ENCODE measurements around the gene TBC1D22A.
"Not testable (repeated sequence)": the region's sequence is repeated elsewhere in the genome, so short reads cannot be mapped to it uniquely, and the experiment has no call there.

Gene TBC1D22A

DNA sequence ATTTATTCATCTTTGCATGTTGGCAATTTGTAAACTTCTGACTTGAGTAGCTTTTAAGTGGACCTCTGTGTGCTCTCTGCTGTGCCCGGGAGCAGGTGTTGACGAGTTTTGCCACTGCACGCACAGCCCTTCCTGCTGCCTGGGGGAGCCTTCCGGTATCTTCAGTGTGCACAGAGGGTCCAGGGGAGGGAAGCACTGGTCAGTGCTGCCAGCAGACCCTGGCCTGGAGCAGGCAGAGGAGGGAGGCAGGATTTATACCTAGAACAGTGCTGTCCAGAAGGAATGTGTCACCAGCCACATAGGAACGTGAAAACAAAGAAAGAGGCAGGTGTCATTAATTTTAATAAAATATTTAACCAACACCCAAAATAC lies 403.6 kb downstream of the TBC1D22A start:
- no peak overlapping the region for H2AFZ ChIP-seq (ENCODE audit: low read depth)
- no peak overlapping the region for H3K4me2 ChIP-seq
- no peaks in the 10 kb centered on the region for H3K4me1 ChIP-seq (ENCODE audit: low read depth, poor library complexity, severe bottlenecking)
- no peaks in the 10 kb centered on the region for H3K27me3 ChIP-seq (ENCODE audit: insufficient read depth, low read depth)
- TF ChIP-seq, protein P1, sequence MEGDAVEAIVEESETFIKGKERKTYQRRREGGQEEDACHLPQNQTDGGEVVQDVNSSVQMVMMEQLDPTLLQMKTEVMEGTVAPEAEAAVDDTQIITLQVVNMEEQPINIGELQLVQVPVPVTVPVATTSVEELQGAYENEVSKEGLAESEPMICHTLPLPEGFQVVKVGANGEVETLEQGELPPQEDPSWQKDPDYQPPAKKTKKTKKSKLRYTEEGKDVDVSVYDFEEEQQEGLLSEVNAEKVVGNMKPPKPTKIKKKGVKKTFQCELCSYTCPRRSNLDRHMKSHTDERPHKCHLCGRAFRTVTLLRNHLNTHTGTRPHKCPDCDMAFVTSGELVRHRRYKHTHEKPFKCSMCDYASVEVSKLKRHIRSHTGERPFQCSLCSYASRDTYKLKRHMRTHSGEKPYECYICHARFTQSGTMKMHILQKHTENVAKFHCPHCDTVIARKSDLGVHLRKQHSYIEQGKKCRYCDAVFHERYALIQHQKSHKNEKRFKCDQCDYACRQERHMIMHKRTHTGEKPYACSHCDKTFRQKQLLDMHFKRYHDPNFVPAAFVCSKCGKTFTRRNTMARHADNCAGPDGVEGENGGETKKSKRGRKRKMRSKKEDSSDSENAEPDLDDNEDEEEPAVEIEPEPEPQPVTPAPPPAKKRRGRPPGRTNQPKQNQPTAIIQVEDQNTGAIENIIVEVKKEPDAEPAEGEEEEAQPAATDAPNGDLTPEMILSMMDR (conservative IDR thresholded peaks at IDR 0.05; ENCODE audit: low read depth, low read length): no peak
- no peaks in the 10 kb centered on the region for H3K36me3 ChIP-seq (ENCODE audit: insufficient read depth)
- no peak overlapping the region for H3K9ac ChIP-seq
- H4K20me1 ChIP-seq (ENCODE audit: insufficient read depth): no peaks in the 10 kb centered on the region
- no peak overlapping the region for H3K27ac ChIP-seq
- H3K79me2 ChIP-seq (ENCODE audit: insufficient read depth, low read depth): no peaks in the 10 kb centered on the region
- H3K4me3 ChIP-seq (IDR thresholded peaks at IDR 0.05; ENCODE audit: insufficient read depth, low read depth, low read length): no peak overlapping the region

DNA sequence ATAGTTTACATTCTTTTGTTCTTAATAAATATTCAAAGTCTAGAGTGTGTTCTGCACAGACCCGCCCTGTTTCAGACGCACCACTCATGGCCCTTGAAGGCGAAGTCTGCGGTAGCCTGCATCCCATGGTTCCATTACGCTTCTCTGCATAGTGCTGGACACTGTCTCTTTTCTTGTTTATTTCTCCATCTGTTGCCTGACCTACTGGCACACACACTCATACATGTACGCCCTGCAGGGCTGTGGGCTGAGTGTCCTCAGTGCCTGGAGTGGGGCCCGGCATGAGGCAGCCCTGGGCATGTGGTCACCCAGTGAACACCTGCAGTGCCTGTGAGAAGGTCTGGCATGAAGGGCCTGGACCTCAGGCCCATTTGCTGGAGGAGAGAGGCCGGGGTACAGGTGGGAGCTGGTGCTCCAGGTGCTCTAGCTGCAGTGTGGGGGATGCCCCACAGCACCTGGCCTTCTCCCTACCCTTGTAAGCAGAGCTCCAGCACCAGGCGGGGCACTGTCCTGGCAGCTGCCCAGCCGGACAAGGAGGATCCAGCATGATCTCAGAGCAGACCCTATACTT lies 404.1 kb downstream of the TBC1D22A start:
- no peaks in the 10 kb centered on the region for H3K27me3 ChIP-seq (ENCODE audit: insufficient read depth, low read depth)
- no peak overlapping the region for H2AFZ ChIP-seq (ENCODE audit: low read depth)
- H3K4me2 ChIP-seq: no peak overlapping the region
- H4K20me1 ChIP-seq (ENCODE audit: insufficient read depth): no peaks in the 10 kb centered on the region
- TF ChIP-seq, protein P1 (conservative IDR thresholded peaks at IDR 0.05; ENCODE audit: low read depth, low read length): no peak
- H3K79me2 ChIP-seq (ENCODE audit: insufficient read depth, low read depth): no peaks in the 10 kb centered on the region
- H3K4me1 ChIP-seq (ENCODE audit: low read depth, poor library complexity, severe bottlenecking): no peaks in the 10 kb centered on the region
- H3K9ac ChIP-seq: no peak overlapping the region
- H3K36me3 ChIP-seq (ENCODE audit: insufficient read depth): no peaks in the 10 kb centered on the region
- no peak overlapping the region for H3K4me3 ChIP-seq (IDR thresholded peaks at IDR 0.05; ENCODE audit: insufficient read depth, low read depth, low read length)
- H3K27ac ChIP-seq: no peak overlapping the region

DNA sequence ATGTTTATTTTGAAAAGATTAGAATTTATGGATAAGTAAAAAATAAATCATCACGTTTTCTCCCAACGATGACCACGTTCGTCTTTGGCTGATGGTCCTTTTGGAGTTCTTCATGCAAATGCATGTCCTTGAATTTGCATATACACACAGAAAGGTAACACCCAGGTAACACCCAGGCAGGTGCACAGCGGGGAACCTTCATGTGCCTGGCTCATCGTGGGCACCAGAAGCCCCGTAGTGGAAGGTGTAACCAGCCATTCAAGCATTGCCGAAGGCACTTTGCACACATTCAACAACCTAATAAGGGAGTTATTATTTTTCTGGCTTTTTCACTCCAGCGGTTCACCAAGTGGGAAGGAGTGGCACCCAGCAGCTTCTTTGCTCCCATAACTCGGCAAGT lies 404.6 kb downstream of the TBC1D22A start:
- TF ChIP-seq, protein P1 (conservative IDR thresholded peaks at IDR 0.05; ENCODE audit: low read depth, low read length): no peak
- Histone ChIP-seq H3K79me2 (ENCODE audit: insufficient read depth, low read depth) (no peaks in the 10 kb centered on the region), H3K4me2 (no peak overlapping the region), H2AFZ (ENCODE audit: low read depth) (no peak overlapping the region), H3K9ac (no peak overlapping the region), H4K20me1 (ENCODE audit: insufficient read depth) (no peaks in the 10 kb centered on the region), H3K27ac (no peak overlapping the region), H3K4me3 (IDR thresholded peaks at IDR 0.05; ENCODE audit: insufficient read depth, low read depth, low read length) (no peak overlapping the region), H3K27me3 (ENCODE audit: insufficient read depth, low read depth) (no peaks in the 10 kb centered on the region), H3K4me1 (ENCODE audit: low read depth, poor library complexity, severe bottlenecking) (no peaks in the 10 kb centered on the region), H3K36me3 (ENCODE audit: insufficient read depth) (no peaks in the 10 kb centered on the region)

DNA sequence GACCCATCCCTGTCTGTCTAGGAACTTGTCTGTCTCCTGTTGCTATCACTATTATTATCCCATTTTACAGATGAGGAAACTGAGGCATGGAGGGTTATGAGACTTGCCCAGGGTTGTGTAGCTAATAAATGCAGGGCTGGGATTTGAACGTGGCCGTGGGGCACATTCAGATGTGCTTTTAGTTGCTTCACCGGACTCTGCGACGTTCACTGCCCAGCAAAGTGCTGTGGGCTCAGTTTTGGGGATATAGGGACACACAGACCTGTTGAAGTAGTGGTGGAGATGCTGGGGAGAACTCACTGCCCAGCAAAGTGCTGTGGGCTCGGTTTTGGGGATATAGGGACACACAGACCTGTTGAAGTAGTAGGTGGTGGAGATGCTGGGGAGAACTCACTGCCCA lies 405.5 kb downstream of the TBC1D22A start:
- not testable (repeated sequence) for H3K27ac ChIP-seq; H4K20me1 ChIP-seq (ENCODE audit: insufficient read depth); H3K27me3 ChIP-seq (ENCODE audit: insufficient read depth, low read depth); H3K4me3 ChIP-seq (IDR thresholded peaks at IDR 0.05; ENCODE audit: insufficient read depth, low read depth, low read length); H2AFZ ChIP-seq (ENCODE audit: low read depth); H3K36me3 ChIP-seq (ENCODE audit: insufficient read depth); H3K4me2 ChIP-seq; H3K4me1 ChIP-seq (ENCODE audit: low read depth, poor library complexity, severe bottlenecking); H3K79me2 ChIP-seq (ENCODE audit: insufficient read depth, low read depth); H3K9ac ChIP-seq

DNA sequence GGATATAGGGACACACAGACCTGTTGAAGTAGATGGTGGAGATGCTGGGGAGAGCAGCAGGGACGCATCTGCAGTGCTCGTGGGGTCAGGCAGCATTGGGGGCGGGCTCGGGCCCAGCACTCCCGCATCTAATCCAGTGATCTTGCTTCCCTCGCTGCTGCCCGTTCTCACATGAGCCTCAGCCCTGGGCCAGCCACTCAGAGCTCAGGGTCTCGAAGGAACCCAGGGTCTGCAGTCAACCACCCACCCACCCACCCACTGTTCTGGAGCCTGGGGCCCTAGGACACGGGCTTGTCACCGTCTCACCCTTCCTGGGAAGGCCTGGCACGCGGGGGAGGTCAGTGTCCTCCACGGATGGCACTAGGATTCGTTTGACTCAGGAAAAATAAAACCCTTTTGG lies 406.0 kb downstream of the TBC1D22A start:
- H3K4me3 ChIP-seq (IDR thresholded peaks at IDR 0.05; ENCODE audit: insufficient read depth, low read depth, low read length): no peak overlapping the region
- H3K9ac ChIP-seq: no peak overlapping the region
- no peak overlapping the region for H3K27ac ChIP-seq
- no peak overlapping the region for H2AFZ ChIP-seq (ENCODE audit: low read depth)
- H3K36me3 ChIP-seq (ENCODE audit: insufficient read depth): no peaks in the 10 kb centered on the region
- H3K27me3 ChIP-seq (ENCODE audit: insufficient read depth, low read depth): no peaks in the 10 kb centered on the region
- H3K4me1 ChIP-seq (ENCODE audit: low read depth, poor library complexity, severe bottlenecking): no peaks in the 10 kb centered on the region
- no peak overlapping the region for H3K4me2 ChIP-seq
- no peaks in the 10 kb centered on the region for H4K20me1 ChIP-seq (ENCODE audit: insufficient read depth)
- H3K79me2 ChIP-seq (ENCODE audit: insufficient read depth, low read depth): no peaks in the 10 kb centered on the region
- TF ChIP-seq, protein P1 (conservative IDR thresholded peaks at IDR 0.05; ENCODE audit: low read depth, low read length): no peak
